Glomerular endothelial cell (primary cell): Measurements from ENCODE around the gene PSMB1. TPM values are rescaled to one million over a fixed set of nuclear protein-coding genes. Genes with fewer than 3 reads are reported as not detected.

Experiments
- DNase-seq: peaks from one replicate; pipeline ENCODE4 v3.0.0-alpha.2; 2011; ENCODE audit warnings: low read depth, low spot score; ENCODE audit errors: extremely low read depth
- total RNA-seq: library from RNA; depleted of rRNA; stranded (reverse); fragments of >200 nt; gene quantifications from 2 replicates; pipeline ENCODE4 v1.2.3, GENCODE V29; 2015

Gene PSMB1
- 274 and 328 TPM in 2 replicates for total RNA-seq

GRCh38 chr6:170552765-170553533 is at the start of gene PSMB1:
TSS of gene PSMB1 (minus strand) at chr6:170553307. CDS start at chr6:170553242, 65 bp downstream.
- peak; percentile 84 for DNase-seq

DNA sequence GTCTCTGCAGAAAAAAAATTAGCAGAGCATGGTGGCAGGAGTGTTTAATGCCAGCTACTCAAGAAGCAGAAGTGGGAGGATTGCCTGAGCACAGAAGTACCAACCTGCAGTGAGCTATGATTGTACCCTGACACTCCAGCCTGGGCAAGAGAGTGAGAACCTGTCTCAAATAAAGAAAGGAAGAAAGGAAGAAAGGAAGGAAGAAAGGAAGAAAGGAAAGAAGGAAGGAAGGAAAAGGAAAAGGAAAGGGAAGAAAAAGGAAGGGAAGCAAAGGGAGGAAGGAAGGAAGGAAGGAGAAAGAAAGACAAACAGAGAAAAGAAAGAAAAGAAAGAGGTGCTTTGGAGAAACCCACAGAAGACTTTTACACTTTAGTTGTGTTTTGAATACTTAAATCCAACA is 44.2 kb upstream of the PSMB1 start:
- no peak for DNase-seq

GRCh38 chr6:170596426-170596825 is 43.3 kb upstream of the PSMB1 start:
- no peak for DNase-seq

DNA sequence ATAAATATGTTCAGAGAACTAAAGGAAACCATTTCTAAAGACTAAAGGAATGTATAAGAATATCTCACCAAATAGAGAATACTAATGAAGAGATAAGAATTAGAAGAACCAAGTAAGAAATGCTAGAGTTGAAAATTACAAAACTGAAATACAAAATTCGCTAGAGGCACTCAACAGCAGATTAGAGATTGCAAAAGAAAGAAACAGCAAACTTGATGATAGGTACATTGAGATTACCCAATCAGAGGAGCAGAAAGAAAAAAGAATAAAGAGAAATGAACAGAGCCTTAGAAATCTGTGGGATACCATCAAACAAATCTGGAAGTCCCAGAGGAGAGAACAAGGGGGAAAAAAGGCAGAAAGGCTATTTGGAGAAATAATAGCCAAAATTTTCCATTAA is 37.6 kb upstream of the PSMB1 start:
- no peak for DNase-seq

- no peak for DNase-seq
These were observed 31.9 kb upstream of the PSMB1 start for GRCh38 chr6:170584954-170585498.

- DNase-seq: peak; percentile 18
These were observed 31.3 kb upstream of the PSMB1 start, which contains the start of gene PDCD2 for GRCh38 chr6:170584181-170584953. TSS of gene PDCD2 (minus strand) at chr6:170584637. CDS start at chr6:170584581, 56 bp downstream.

DNA sequence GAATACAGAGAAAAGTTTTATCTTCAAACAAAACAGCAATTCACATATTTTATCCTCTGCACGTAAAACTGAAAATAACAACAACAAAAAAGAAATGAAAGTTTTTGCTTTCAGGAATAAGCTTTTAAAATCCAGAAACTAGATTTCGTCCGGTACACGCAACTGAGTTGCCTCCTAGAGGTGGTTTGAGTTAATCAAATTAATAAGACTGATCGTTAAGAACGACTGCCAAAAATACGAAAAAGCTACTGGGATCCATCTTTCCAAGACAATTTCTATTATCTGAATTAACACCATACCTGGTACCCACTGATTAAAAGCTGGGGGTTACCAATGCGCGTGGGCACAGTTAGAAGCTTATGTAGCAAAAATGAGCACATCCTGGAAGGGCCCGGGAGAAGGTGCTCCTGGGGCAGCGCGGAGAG is 30.7 kb upstream of the PSMB1 start:
- no peak for DNase-seq

DNA sequence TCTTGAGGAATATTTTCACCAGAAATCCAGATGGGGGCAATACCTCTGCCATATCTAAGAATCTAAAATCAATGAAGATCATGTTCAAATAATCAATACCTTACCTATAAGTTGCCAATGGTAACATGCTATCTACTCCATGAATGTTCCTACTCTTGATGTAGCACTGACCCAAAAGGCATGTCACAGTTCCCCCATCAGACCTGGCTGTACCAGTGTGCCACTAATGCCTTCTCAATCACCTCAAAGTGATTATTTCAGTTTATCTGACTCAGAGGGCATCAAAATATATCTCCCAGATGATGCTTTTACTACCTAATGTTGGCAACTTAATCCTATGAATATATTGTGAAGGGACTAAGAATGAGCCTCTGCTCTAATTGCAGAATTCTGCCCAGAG is 25.8 kb upstream of the PSMB1 start:
- no peak for DNase-seq

- no peak for DNase-seq
These were observed 22.1 kb upstream of the PSMB1 start for GRCh38 chr6:170575250-170575649.

- DNase-seq: no peak
These were observed 19.8 kb upstream of the PSMB1 start for GRCh38 chr6:170572704-170573466.

DNA sequence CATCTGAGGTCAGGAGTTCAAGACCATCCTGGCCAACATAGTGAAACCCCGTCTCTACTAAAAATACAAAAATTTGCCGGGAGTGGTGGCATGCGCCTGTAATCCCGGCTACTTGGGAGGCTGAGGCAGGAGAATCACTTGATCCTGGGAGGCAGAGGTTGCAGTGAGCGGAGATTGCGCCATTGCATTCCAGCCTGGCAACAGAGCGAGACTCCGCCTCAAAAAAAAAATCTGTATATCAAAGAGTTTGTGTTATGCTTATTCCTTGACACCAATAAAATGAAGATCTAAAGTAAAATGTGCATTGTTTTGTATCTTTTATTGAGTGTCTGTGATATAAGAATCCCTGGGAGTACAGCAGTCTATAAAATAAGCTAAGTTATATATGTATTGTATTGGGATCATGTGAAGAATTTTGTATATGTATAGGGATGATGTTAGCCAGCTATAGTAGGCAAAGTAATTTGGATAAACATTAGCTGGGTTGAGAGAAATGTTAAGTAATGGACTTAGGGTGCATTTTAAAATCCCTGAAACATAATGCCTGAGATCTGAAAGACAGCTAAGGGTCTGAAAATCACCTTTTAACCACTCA is 11.9 kb upstream of the PSMB1 start:
- no peak for DNase-seq

GRCh38 chr6:170561555-170561954 is 8.4 kb upstream of the PSMB1 start:
- no peak for DNase-seq

DNA sequence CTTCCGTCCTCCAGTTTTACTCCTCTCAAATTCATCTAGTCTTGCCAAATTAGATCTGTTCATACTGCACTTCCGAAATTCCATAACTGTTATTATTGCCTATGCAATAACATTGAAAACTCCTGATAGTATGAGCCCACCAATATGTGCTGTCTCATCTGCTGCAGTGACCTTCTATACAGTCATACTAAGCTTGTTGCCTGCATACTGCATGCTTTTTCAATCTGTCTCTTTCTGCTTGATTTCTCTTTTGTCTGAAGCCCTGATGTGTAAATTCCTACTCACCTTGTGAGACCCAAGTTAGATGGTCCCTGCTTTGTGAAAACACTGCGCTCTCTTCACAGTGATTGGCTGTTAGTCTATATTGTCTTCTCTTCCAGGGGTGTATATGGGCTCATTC is 2.2 kb upstream of the PSMB1 start:
- DNase-seq: no peak

- no peak for DNase-seq
These were observed 1.7 kb upstream of the PSMB1 start for GRCh38 chr6:170554796-170555137.

DNA sequence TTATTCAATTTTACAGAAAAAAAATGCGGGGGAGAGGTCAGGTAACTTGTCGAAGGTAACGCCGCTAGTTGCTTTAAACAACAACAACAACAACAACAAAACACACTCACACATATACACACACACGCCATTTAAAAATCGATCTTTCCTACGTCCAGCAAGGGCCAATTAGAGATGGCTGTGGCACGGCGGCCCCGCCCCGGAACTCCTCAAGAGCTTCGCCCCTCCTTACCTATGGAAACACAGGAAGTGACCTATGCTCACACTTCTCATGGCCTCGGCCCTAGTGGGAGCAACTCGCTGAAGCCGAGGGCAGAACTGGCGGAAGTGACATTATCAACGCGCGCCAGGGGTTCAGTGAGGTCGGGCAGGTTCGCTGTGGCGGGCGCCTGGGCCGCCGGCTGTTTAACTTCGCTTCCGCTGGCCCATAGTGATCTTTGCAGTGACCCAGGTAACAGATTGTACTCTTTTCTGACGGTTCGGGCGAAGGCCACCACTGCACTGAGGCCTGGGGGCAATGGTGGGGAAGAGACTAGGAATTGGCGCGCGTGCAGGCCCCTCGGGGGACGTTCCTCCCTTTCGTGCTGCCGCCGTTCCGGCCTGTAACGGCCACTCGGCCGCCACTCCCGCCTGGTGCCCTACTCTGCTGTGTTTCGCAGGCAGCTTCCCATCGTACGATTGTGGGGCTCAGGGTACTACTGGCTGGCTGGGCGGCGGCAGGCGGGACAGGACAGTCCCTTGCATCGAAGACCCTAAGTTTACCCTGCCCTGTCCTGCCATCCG is 1.1 kb upstream of the PSMB1 start, which contains the start of gene TBP:
Gene TBP (plus strand): TSS at position 357 of the 783 bp plus-strand sequence. CDS start 2,661 bp downstream, outside the sequence.
- peak; percentile 88 for DNase-seq

DNA sequence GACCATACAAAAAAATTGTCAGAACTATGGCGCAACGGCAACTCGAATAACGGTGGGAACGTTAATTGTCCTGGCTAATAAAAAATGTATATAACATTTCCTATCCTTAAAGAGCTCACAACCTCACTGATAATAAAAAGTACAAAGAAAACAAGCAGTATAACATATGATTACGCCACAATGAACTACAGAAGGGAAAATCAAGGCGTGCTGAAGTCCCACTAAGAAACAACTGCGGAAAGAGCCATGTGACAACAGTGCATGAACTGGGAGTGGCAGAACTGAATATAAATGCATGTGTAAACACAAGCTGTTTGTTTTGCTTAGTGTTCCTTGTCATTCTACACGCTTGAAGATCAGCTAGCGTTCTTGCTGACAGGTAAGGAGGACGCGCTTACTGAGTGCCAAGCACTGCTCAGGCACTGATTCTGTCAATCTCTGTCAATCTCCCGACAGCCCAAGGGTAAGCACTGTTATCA is 466 bp upstream of the PSMB1 start:
- peak; percentile 10 for DNase-seq

DNA sequence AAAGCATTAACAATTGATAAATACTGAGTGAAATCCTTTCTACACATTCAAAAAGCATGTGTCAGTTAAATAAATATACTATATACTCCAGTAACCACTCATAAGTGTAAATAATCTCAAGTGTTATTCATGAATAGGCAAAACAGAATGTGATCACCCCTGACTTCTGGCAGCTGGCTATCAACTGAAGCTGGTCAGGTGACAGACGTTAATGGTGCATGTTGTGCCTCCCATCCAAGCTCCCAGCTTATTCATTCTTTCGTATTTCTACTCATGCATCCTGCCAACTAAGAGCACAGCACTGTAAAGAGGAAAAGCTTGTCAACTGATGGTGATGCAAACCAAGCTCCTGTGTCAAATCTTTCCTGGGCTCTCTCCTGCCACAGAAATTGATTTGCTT is 7.7 kb downstream of the PSMB1 start:
- DNase-seq: no peak

DNA sequence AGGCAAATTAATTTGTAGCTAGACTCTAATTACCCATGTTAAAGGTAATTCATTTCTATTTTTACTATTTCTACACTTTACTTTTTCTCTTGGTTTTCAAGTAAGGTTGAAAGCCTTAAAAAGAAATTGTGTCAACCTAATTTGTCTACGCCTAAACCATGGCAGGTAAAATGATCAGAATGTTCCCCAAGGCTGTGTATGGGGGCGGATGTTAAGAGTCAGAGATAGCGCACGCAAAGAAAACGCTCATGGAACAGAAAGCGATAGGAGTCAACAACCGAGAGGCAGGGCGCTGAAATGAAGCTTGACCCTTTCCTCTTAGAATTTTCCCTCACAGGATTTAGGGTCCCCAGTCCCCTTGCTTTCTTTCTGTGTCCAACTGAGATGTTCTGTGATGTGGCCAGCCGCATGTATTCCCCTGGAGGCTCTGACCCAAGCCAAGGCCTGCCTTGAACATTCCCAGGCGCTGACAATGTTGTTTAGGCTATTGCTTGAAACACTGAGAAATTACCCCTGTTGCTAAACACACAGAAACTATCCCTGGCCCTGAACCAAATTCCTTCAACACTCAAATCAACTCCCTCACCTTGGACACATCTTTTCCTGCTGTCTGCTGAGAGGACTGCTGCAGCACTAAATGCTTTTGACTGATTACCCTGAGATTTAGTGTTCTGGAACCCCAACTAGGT is 10.9 kb downstream of the PSMB1 start:
- DNase-seq: no peak

DNA sequence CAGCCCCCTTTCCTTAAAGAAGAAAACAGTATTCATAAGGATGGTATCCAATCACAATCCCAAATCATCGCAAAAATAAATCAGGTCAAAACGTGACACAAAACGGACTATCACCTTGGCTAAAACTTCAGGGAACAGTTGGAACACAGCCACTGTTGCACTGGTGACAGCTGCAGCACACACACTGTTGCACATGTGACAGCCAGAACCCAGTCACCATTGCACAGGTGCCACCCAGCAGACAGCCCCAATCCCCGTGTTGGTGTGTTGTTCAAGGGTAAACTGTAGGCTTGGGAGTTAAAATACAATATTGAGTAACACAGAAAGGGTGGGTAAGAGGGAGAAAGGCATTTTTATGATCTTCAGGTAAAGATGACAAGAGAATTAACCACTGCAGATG is 15.8 kb downstream of the PSMB1 start:
- DNase-seq: no peak
